Right renal pelvis (tissue), 4 donors: ENCODE data around the gene IFI27L2. TPM values are rescaled to one million over a fixed set of nuclear protein-coding genes. Genes with fewer than 3 reads are reported as not detected.
"Not testable (repeated sequence)": the region's sequence is repeated elsewhere in the genome, so short reads cannot be mapped to it uniquely, and the experiment has no call there.

ENCODE experiments used
- DNase-seq, 4 donors: peaks; one replicate each; pipeline ENCODE4 v3.0.0-alpha.2; 2013; ENCODE audit warnings: low read depth in 4 of 4, low spot score in 3 of 4, missing footprints in 1 of 4
- polyA plus RNA-seq, 4 donors: library from polyadenylated mRNA; unstranded; fragments of 120-200 nt; gene quantifications; one replicate each; pipeline ENCODE4 v1.2.1, GENCODE V29; 2013; ENCODE audit not compliant: insufficient read length in 4 of 4

Gene IFI27L2, protein sequence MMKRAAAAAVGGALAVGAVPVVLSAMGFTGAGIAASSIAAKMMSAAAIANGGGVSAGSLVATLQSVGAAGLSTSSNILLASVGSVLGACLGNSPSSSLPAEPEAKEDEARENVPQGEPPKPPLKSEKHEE
- polyA plus RNA-seq = 10 to 100 TPM; 21.2 to 31.1 (median 27.2) TPM

DNA sequence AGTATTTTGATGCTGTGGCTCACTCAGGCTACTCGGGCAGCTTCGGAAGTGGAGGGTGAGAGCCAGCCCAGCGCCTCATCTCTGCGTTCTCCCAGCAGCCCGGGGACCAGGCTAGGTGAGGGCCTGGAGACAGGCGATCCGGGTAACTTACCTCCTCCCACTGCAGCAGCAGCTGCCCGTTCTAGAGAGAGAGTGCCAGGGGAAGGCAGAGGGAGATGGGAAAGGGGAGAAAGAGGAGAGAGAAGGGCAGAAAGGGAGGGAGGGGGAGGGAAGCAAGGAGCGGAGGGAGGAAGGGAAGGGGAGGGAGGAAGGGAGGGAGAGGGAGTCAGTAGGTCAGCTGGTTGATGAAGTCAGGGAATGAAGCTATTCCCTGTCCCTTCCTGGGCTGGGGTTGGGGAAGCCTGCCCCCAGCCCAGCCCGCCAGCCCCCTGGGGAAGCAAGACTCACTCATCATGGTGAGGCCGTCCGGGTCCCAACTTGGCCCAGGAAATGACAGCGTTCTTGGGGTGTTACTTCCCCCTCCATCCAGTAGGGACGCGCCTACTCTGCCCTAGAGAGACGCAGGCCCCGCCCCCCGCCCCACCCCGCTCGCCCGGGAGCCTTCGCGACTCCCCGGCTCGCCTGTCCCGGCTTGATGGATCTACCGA lies at the start of gene IFI27L2:
Gene IFI27L2, minus strand, starts transcription at position 494 of the 647 bp plus-strand sequence. Its CDS starts 40 bp downstream, at position 454.
- peak; percentile 50 to 63 (median 53) for DNase-seq

DNA sequence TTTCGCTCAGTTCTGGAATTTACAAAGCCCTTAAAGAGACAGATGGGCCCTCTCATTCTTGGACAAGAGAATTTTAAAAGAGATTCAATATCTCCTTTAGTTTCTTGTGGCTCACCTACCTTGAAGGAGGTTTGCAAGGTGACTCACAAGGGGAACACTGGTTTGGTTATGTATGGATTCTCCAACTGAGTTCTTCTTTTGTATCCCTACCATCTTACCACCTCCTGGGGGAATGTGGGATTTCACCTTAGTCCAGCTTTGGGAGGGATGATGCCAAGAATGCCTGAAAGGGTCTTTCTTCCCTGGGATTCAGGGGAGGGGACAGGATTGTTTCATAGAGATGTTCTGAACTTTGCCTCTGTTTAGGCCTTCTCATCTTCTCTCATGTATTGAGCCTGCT lies 48.4 kb upstream of the IFI27L2 start:
- no peak for DNase-seq

DNA sequence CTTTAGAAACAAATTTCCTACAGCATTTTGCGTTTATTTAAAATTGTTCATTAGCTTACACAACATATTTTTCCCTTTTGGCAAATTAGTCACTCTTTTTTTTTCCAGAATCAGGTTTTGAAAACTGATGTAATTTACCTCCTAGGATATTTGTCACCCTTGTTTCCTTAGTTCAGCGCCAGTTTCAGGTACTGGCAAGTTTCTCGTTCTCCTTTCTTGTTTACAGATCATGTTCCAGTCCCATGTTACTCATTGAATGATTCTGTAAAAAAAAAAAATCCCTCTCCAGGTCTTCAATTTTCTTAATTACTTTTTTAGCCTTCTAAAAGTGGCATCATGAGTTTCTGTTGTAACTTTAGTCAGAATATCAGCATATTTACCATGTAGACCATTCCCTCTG lies 47.4 kb upstream of the IFI27L2 start:
- no peak for DNase-seq

DNA sequence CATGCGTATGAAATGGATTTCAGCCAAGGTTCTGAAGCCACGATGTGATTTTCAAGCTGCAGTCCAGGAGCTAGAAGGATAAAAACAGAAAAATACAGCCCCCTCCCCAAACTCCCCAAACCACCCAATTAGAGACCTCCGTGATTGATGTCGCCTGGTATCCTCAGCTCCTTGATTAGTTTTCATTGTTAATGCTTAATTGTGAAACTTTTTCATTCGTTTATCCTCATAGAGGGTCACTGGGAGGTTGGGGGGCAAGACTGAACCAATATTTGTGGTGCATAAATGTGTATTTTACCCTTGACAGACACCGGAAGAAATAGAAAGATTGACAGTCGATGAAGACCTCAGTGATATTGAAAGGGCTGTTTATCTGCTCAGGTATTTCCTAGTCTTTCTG lies 46.3 kb upstream of the IFI27L2 start:
- no peak for DNase-seq

DNA sequence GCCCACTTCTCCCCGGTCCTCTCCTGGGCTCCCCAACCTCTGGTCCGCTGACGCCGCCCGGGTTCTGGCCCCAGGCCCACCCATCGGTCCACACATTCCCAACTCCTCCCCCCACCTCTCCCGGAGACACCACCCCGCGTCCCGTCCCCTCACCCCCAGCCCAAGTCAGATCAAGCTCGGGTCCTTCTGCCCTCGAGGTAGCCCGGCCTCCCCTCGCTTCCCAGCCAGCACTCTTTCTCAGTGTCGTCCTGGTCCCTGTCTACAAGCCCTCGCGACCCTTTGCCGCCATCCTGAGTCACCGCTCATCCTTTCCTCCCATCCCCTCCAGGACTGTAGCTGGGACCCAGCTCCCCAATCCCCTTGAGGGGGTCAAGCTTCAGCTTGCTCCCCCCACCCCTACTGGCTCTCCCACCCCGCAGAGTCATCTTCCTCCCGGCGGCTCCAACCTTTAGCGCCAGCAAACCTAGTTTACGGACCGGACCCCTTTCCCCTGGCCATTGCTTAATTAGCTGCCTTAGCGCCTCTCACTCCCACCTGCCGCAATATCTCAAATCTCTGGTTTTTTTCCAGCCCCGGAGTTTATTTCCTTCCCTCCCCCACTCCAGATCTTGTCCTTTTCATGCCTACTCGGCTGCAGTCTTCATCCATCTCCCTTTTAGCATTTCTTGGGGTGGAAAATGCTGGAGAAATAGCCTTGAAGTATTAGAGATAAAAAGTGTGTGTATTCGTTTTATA lies 45.8 kb upstream of the IFI27L2 start:
- no peak for DNase-seq

DNA sequence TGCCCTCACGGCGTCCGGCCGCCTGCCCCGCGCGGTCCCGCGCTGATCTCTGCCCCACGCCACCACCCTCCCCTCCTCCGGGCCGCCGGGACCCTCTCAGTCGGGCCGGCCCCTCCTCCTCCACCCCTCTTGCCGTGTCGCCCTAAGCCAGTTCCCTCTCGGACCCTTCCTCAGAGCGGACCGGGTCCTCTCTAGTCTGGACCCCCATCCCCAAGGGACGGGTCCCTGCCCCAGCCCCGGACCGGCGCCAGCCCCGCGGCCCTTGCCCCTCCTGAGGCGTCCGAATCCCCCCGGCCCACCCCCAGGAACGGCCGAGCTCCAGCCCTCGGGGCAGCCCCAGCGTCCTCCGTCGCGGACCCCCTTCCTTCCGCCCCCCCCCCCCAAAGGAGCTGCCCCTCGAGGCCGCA lies 45.2 kb upstream of the IFI27L2 start:
- DNase-seq = no peak

DNA sequence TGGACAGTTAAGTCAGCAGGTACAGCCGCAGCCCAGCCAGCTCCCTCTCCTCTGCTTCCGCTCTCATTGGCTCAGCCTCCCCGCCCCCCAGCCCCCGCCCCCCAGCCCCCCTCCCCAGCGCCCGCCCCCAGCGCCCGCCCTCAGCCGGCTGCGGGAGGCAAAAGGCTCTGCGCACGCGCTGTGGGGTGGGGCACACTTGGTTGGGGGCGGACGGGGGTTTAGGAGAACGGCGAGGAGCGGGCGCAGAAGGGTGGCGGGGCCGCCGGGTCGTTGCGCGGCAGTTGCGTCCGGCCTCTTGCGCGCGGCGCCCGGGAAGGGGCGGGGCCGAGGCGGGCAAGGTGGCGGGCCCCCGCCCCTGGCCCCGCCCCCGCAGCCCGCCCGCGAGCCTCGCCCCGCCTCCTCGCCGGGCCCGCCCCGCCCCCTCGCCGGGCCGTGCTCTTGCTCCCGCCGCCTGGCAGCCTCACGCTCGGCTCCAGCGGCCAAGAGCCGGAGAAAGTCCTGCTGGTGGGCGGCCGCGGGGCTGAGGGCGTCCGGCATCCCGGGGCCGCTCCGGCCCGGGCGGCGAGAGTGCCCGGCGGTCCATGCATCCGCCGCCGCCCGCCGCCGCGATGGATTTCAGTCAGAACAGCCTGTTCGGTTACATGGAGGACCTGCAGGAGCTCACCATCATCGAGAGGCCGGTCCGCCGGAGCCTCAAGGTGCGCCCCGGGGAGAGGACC lies 44.6 kb upstream of the IFI27L2 start, which contains the start of gene PPP4R4:
Gene PPP4R4, plus strand, starts transcription at position 438 of the 719 bp plus-strand sequence. Its CDS starts 144 bp downstream, at position 582.
- DNase-seq = peak; percentile 60 to 74 (median 62)

DNA sequence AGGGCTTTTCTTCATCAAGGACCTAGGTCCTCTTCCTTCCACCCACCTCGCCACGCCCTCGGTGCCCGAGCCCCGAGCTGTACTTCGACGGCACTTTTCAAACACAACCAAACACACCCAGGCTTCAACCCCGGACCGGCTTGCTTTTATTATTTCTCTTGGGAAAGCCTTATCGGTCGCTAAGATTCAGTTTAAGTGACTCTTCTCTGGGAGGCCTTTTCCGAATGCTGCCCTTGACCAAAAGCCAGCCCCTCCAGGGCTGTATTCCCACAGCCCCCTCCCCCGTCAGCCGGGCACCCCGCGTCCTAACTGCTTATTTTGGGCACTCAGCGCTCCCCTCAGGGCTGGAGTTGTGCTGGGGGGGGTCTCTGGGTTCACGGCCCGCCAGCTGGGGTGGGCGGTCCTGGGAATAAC lies 44.1 kb upstream of the IFI27L2 start:
- no peak for DNase-seq

DNA sequence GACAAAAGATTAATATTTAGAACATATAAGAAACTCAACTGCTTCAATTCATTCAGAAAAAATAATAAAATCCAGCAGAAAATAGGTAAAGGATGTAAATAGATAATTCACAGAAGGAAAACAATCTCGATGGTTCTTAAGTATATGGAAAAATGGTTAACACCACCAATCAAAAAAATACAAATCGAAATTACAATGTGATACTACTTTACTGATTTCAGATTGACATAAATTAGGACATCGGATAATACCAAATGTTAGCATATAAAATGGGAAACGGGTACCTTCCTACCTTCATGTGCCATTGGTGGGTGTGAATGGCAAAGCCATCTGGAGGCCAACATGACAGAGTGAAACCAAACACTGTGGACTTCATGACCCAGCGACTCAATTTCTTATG lies 43.1 kb upstream of the IFI27L2 start:
- no peak for DNase-seq

DNA sequence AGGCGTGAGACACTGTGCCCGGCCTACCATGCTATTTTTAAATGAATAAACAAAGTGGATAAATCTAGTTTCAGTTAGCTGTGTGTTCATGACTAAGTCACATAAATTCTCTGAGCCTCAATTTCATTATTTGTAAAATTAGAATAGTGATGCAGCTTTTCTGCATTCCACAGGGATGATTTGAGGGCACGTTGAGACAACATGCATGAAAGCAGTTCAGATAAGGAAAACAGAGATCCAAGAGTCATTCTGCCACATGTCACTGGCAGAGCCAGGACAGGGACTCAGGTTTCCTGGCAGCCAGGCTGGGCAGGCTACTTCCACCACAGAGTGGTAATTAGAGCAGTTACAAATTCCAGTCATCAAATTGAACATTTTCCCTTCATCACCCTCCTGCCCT lies 41.8 kb upstream of the IFI27L2 start:
- no peak for DNase-seq

DNA sequence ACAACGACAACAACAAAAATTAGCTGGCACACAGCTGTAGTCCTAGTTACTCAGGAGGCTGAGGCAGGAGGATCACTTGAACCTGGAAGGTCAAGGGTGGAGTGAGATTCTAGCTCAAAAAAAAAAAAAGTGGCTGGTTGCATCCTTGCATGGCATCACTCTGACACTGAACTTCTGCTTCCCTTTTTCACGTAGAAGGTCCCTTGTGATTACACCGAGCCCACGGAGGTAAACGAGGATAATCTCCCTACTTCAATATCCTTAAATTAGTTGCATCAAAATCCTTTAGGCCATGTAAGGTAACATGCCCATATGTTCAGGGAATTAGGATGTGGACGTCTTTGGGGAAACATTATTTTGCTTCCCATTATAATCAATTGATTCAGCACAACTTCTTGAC lies 40.7 kb upstream of the IFI27L2 start:
- no peak for DNase-seq

DNA sequence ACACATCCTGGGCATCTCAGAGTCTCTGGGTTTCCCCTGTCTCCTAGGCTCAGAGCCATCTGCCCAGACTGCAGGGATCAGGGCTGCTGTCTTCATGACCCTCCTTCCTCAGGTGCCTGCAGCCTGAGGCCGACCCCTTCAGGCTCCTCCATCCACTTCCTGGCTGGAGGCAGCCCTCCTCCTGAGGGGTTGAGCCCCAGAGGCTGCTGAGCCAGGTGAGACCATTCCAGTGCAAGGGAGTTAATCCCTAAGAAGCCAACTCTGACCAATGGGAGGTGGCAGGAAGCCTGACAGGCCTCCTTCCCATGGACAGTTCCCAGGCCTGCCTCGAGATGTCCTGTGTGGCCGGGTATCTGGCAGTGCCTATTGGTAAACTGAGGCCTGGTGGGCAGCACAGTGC lies 36.3 kb upstream of the IFI27L2 start:
- DNase-seq = no peak

DNA sequence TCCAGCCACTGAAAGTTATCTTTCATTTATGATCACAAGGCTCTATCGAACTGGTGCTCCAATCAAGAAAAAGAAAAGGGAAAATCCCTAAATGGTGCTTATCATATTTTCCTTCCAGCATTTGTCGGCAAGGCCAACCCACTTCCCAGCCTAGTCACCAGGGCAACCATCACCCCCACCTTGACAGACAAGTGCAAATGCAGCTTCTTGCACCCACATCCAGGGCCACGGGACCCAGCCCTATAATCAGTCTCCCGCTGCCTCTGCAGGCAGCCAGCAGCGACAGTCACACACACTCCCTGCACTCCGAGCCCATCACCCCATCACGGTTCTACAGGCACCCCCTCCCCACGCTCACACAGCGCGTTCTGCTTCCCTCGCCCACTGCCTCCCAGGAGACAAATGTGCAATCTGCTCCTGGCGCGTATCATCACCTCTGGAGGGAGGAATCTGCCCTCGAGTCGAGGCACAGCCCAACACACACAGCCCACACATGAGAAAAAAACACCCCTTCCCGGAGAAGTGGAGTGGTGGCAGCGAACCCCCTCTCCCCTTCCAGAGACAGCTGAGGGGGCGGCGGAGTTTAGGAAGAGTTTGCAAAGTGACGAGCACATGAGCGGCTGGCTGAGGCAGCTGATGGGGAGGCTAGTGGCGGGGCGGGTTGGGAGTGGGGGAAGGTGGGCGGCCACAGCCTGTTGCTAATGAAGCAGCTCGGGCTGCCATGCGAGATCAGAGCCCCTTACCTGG lies 35.5 kb upstream of the IFI27L2 start:
- DNase-seq = no peak

DNA sequence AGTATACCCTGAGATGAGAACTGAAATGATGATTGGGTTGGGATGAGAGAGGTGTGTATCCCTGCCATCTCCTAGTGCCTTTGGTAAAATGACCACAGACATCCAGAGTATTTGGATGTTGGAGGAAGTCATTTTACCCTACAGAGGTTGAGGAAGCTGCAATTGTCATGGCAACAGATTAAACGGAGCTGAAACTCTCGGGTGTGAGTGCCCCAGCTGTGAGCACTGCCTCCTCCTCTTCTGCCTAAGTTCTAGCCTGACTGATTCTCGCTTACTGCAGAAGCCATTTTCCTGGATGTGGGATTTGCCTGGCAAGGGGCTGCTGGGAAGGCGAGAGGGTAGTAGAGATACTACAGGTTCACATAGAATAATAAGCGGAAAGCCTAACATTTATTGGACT lies 34.4 kb upstream of the IFI27L2 start:
- DNase-seq = no peak

DNA sequence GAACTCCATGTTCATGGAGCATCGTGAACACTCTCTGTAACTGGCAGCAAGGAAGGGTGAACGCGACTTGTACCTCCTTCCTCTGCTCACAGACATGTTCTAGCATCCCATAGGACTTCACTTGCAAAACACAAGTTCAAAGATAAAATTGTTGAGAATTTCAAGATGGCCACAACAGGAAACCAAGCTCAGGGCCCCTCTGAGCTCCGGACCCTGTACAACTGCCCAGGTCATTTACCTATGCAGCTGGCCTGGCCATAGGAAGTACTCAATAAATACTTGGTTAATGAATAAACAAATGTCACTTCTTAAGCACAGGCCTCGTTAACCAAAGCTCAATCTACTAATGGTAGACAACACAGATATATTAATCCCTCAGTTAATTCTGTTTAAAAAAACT lies 33.1 kb upstream of the IFI27L2 start:
- no peak for DNase-seq

DNA sequence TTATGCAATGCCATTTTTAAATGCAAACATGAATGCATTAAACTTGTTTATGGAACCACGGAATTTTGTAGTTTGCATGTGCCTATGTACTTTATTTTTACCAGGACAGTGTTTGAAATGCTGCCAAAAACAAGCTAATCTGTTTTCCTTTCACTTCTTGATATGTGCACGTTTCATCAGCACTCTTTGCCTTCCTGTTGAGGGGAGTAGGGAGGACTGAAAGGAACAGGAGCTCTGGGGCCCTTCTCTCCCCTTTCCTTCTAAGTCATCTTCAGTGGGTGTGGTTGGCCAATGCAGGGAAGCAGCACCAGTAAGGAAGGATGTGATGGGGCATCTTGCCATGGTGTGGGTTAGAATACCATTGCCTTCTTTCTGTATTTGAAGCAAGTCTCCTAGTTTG lies 32.6 kb upstream of the IFI27L2 start:
- no peak for DNase-seq

DNA sequence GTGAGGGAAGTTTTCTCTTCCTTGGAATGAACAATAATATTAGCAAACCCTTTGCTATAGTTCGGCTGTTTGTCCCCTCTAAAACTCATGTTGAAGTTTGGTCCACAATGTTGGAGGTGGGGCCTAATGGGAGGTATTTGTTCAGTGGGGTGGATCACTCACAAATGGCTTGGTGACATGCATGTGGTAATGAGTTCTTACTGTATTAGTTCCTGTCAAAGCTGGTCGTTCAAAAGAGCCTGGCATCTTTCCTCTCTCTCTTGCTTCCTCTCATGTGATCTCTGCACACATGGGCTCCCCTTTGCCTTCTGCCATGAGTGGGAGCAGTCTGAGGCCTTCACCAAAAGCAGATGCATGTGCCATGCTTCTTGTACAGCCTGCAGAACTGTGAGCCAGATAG lies 31.7 kb upstream of the IFI27L2 start:
- no peak for DNase-seq

DNA sequence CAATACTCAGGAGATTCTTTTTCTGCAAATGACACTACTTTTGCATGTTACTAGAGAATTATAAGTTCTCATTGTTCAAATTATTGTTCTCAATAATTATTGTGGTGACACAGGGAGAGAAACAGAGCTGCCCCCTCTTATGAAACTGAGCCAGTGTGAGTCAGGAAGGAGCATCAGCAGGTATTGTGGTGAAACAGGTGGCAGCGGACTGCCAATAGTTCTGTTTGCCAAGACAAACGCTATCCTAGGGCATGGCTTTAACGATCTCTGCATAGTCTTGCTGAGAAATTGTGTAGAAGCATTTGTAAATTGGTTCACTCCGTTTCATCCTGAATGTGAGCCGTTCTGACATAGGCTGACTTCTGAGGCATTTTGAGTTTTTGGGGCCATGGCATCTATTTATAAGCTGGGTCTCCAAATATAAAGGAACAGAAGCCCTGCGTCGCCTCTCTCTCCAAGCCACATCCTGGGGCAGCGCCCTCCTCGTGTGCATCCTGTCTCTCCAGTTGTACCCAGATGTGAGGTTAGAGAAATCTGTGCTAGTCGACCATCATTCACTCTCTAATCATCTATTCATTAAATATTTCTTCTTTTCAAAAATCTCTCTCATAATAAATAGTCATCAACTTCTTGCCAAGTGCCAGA lies 29.0 kb upstream of the IFI27L2 start:
- no peak for DNase-seq

DNA sequence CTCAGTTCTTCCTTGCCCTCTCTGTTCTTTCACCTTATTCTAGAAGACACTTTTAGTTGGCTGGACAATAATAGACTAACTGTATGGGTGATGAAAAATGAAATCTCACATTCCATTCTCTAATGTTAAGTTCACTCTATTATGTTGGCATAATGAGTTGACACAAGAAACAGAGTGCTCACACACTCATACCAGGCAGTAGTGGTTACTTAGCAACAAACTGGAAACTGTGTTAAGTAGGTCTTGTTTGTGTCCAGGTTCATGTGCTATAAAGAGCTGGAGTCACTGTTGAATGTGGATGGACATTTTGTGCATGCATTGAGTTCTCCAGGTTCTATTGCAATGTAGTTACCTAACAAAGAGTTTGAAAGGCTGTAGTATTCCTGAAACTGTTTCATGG lies 27.8 kb upstream of the IFI27L2 start:
- no peak for DNase-seq

DNA sequence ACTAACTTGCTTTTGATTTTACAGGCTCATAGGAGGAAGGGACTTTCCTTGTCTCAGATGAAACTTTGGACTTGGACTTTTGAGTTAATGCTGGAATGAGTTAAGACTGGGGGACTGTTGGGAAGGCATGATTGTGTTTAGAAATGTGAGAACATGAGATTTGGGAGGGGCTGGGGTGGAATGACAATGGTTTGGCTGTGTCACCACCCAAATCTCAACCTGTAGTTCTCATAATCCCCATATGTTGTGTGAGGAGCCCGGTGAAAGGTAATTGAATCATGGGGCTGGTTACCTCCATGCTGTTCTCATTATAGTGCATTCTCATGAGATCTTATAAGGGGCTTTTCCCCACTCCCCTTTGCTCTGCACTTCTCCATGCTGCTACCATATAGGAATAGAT lies 26.7 kb upstream of the IFI27L2 start:
- not testable (repeated sequence) for DNase-seq
